Measurements from ENCODE around the gene RBM24. TPM values are rescaled to one million over a fixed set of nuclear protein-coding genes. Genes with fewer than 3 reads are reported as not detected.
A peak's percentile ranks its signal among the peaks of the same experiment; 100 is the strongest.

RBM24 gene
- total and polyA plus RNA-seq, 12 donors: 0.11 to 1.0 (median 0.35) TPM; not detected in 3

GRCh38 chr6:17289630-17290061, 8.5 kb downstream of the RBM24 start:
- no peak overlapping the region for H3K4me3 ChIP-seq
- peak in 4 of 7 donors; percentile 13 to 50 (median 18) for DNase-seq
- intact Hi-C loops (cut with DNase I): loop anchor here in 1 of 2 donors (10.0 kb wide), 1 partner anchor 285 kb away; no protein-coding TSS in a partner anchor
- no peaks in the 10 kb centered on the region for H3K9me3 ChIP-seq (replicated peaks in 1 of 3)
- no peaks in the 10 kb centered on the region for H3K4me1 ChIP-seq (replicated peaks in 1 of 2)
- no peak overlapping the region for H3K27ac ChIP-seq
- peaks cover 6% of the 10 kb centered on the region for H3K27me3 ChIP-seq
- 51 to 60% (median 55%) methylated on average over 9 to 13 of the region's 13 CpGs for WGBS, 4 donors
- H3K36me3 ChIP-seq (replicated peaks in 1 of 2): no peaks in the 10 kb centered on the region
- TF ChIP-seq POLR2A (IDR thresholded peaks at IDR 0.05) (no peak), CTCF (IDR thresholded peaks at IDR 0.05) (no peak)

GRCh38 chr6:17291778-17292177, 10.6 kb downstream of the RBM24 start:
- 78 to 89% (median 83%) methylated on average over 13 to 17 of the region's 17 CpGs for WGBS, 4 donors
- intact Hi-C loops (cut with DNase I): no loop called here
- H3K9me3 ChIP-seq (replicated peaks in 1 of 3): no peaks in the 10 kb centered on the region
- H3K36me3 ChIP-seq (replicated peaks in 1 of 2): no peaks in the 10 kb centered on the region
- TF ChIP-seq POLR2A (IDR thresholded peaks at IDR 0.05) (no peak), CTCF (IDR thresholded peaks at IDR 0.05) (no peak)
- no peak overlapping the region for H3K4me3 ChIP-seq
- peaks cover 3% of the 10 kb centered on the region for H3K27me3 ChIP-seq
- H3K27ac ChIP-seq: no peak overlapping the region
- no peaks in the 10 kb centered on the region for H3K4me1 ChIP-seq (replicated peaks in 1 of 2)
- DNase-seq: no peak

GRCh38 chr6:17292600-17293133, 11.5 kb downstream of the RBM24 start:
- H3K27me3 ChIP-seq: peaks cover 3% of the 10 kb centered on the region
- H3K27ac ChIP-seq: no peak overlapping the region
- no peaks in the 10 kb centered on the region for H3K9me3 ChIP-seq (replicated peaks in 1 of 3)
- TF ChIP-seq CTCF (IDR thresholded peaks at IDR 0.05): no peak
- no peak overlapping the region for H3K4me3 ChIP-seq
- intact Hi-C loops (cut with DNase I): no loop called here
- WGBS, 4 donors: 80 to 92% (median 85%) methylated on average over 5 of the region's 5 CpGs
- H3K36me3 ChIP-seq (replicated peaks in 1 of 2): no peaks in the 10 kb centered on the region
- no peaks in the 10 kb centered on the region for H3K4me1 ChIP-seq (replicated peaks in 1 of 2)
- DNase-seq: no peak

- peaks cover 3% of the 10 kb centered on the region for H3K27me3 ChIP-seq
- no peaks in the 10 kb centered on the region for H3K4me1 ChIP-seq (replicated peaks in 1 of 2)
- H3K9me3 ChIP-seq (replicated peaks in 1 of 3): no peaks in the 10 kb centered on the region
- H3K36me3 ChIP-seq (replicated peaks in 1 of 2): no peaks in the 10 kb centered on the region
- DNase-seq: no peak
- H3K4me3 ChIP-seq: no peak overlapping the region
- TF ChIP-seq CTCF (IDR thresholded peaks at IDR 0.05) (no peak), POLR2A (IDR thresholded peaks at IDR 0.05) (no peak)
- intact Hi-C loops (cut with DNase I): no loop called here
- no peak overlapping the region for H3K27ac ChIP-seq
- WGBS, 4 donors: 80 to 93% (median 86%) methylated on average over 1 of the region's 1 CpG
These were observed 12.2 kb downstream of the RBM24 start for GRCh38 chr6:17293395-17293794.

All from adrenal gland (tissue), 12 donors.